Ureter (tissue), 1 donor: ENCODE data around the gene PIP5K1B. TPM values are rescaled to one million over a fixed set of nuclear protein-coding genes. Genes with fewer than 3 reads are reported as not detected.

Experiments used
- DNase-seq: peaks from one replicate; pipeline ENCODE4 v3.0.0-alpha.2; 2020; ENCODE audit warnings: low spot score
- total RNA-seq: library from RNA; stranded (reverse); gene quantifications from one replicate; pipeline ENCODE4 v1.2.4, GENCODE V29; 2023
- donor health status: DM: yes; HTN: yes; CAD: no.

Gene PIP5K1B
- total RNA-seq, 1 donor from 2014 or later: 13.8 TPM

GRCh38 chr9:68905129-68905528 lies 200.1 kb downstream of the PIP5K1B start:
- DNase-seq: no peak

GRCh38 chr9:68907910-68908309 lies 202.9 kb downstream of the PIP5K1B start:
- DNase-seq: no peak

DNA sequence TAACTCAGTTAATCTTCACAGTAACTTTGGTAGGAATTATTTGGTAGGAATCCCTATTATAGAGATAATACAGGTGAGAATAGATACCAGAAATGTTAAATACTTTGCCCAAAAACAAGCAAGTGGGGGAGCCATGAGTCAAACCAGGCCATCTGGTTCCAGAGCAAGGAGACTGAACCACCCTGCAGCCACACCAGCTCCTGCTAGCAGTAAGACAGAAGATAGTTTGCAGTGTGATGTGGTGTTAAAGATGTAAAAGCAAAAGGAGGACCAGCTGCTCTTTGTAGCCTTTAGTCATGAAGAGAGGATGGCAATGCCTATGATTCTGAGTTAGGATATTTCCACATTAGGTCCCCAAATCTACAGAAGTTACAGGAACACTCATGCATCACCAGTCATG lies 207.5 kb downstream of the PIP5K1B start:
- no peak for DNase-seq

GRCh38 chr9:68913054-68913453 lies 208.0 kb downstream of the PIP5K1B start:
- DNase-seq: no peak

DNA sequence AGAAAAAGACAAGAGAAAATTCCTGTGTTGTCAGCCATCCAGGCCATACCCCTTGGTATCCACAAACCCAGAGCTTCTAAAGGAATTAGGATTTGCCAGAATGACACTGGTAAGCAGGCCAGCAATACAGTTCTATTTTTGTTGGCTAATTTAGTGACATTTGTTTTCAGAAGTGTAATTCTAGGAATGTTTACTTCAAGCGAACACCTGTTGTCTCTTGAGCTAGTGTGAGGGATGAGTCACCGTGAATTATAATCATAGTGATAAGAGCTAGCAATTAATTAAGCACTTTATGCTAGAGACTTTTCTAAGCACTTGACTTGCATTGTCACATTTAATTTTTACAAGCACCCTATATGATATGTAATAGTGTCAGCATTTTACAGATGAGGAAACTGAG lies 209.7 kb downstream of the PIP5K1B start:
- DNase-seq: no peak

DNA sequence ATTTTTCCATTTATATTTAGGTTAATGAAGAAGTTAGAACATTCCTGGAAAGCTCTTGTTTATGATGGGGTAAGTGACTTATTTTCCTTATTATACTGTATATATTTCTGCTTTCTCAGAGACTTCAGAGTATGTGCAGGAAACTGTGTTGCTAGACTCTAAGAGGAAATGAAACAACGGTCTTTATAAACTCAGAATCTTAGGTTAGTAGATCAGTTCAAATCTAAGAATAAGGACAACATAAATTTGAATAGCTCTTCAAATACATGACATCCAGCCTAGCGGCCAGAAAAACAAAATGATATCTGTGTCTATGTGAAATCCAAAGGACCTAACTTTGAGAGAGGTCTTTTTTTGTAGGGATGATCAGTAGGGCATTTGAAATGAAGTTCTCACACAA lies 214.6 kb downstream of the PIP5K1B start:
- DNase-seq: no peak

- DNase-seq: no peak
Measured at GRCh38 chr9:68920921-68921320, 215.9 kb downstream of the PIP5K1B start.

DNA sequence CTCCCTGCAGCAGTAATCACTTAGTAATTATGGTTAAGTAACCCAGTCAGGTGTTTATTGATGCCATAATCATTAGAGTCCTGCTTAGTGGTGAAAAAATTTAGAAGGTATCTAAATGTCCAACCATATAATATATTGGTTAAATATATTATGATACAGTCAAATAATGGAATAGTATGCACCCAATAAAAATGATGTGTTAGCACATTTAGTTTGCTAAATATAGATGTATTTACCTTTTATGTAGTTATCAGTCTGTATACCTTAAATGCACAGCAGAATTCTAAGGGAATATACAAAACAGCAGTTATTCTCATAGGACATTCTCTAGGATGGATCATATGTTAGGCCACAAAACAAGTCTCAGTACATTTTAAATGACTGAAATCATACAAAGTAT lies 218.4 kb downstream of the PIP5K1B start:
- DNase-seq: no peak

GRCh38 chr9:68925175-68925574 lies 220.1 kb downstream of the PIP5K1B start:
- no peak for DNase-seq

DNA sequence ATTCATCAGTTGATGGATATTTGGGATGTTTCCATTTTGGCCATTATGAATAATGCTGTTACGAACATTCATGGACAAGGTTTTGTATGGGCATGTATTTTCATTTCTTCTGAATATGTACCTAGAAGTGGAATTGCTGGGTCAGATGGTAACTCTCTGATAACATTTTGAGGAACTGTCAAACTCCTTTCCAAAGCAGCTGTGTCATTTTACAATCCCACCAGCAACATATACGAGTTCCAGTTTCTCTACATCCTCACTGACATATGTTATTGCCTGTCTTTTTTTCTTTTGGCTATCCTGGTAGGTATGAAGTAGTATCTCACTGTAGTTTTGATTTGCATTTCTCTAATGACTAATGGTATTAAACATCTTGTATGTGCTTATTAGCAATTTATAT lies 222.1 kb downstream of the PIP5K1B start:
- DNase-seq: no peak

DNA sequence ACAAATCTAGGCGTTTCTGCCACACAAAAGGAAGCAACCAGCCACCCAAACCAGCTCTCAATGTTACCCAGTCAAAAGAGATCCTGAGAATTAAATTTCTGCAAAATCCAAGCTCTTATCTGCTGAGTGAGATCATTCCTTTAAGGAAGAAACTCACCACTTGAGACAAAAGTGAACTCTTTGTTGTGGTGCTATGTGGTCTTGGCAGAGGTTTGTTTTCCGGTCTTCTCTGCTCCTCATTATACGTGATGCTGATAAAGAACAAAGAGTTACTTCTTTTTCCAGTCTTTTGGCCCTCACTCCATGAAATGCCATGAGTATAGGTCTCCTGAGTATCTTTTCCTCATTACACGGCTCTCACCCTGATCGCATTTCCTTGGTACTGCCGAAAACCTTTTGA lies 226.8 kb downstream of the PIP5K1B start:
- no peak for DNase-seq

- DNase-seq: no peak
Measured at GRCh38 chr9:68932458-68932857, 227.4 kb downstream of the PIP5K1B start.

GRCh38 chr9:68933434-68934328 lies 228.6 kb downstream of the PIP5K1B start:
- no peak for DNase-seq

GRCh38 chr9:68934329-68934644 lies 229.2 kb downstream of the PIP5K1B start:
- no peak for DNase-seq

- no peak for DNase-seq
Measured at GRCh38 chr9:68940573-68940972, 235.5 kb downstream of the PIP5K1B start.

DNA sequence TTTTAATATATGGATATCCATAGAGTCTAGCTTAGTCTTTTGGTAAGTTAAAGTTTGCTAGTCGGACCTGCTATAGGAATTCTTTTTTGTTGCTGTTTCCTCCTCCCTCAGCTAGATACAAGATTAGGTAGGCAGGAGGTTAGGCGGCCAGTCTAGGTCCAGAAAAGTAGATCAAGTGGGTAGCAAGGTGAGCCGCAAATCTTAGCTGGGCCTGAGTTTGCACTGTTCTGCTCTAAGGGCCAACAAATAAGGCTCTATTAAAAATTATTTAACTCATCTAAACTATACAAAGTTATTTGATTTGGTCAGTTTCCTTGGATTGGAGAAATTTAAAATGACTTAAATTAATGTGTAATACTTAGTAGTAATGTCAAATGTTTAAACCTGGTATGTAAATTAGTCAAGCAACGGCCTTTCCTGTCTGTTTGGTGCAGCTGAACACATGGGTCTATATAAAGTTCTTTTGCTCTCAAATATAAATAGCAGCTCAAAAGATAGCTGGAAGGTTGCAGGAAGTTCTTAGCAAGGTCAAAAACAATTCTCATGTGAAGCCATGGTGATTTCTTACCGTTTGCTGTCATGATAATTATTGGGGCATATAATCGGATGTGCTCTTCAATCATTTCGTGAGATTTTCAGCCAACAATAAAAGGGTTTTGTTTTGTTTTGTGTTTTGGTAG lies 236.9 kb downstream of the PIP5K1B start:
- no peak for DNase-seq

DNA sequence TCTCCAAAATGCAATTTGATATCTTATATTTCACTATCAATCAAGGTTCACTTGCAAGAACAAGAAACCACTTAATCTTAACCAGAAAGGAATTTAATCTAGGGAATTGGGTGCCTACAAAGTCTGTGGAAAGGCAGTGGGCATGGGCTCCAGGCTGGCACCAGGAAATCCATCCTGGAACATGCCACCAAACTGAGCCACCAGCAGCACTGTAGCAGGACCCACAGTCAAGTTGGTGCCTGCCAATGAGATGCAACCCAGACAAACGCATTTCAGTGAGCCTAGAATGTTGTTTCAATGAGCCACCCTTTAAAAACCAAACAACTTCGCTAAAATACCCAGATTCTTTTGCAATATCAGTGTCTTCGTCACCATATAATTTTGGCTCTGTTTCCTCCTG lies 237.8 kb downstream of the PIP5K1B start:
- no peak for DNase-seq

DNA sequence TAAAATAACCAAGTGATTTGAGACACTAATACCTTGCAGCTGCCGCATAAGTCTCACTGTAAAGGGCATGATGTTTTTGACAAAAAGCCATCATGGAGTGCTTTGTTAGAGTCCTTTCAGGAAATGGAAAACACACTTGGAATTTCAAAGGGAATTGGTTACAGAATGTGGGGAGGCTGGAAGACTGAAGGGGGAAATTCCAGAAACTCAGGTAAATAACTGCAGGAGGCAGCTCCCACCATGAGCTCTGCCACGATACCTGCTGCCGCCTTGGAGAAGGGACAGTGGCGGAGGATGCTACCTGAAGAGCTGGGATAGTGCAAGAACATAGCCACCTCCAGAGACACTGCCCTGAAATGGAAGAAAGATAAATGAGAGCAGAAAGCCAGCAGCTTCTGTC lies 242.0 kb downstream of the PIP5K1B start:
- no peak for DNase-seq

GRCh38 chr9:68947842-68948569 lies 243.0 kb downstream of the PIP5K1B start:
- DNase-seq: no peak

DNA sequence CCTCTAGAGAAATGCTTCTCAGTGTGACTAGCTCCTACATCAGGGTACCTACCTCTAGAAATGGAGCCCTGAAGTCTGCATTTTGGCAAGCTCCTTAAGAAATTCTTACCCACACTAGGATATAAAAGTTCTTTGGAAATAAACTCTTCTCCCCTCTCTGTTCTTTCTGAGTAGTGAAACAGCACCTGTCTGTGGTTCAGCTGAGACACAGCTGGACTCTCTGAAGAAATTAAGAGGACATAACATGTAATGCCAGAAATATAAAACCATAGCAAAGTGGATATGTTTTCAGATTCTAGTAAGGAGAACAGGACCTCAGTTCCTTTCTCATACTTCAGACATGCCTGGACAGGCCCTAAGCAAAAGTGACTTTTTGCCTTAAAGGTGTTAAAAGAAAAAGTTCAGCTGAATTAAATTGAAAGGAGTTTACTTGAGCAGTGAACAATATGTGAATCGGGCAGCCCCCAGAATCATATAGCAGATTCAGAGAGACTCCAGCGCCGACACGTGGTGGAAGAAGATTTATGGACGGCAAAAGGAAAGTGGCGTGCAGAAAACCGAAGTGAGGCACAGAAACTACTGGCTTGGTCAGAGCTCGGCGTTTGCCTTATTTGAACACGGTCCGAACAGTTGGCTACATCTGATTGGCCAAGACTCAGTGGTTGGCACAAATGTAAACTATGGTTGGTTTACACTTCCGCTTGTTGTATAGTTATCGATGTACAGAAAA lies 244.4 kb downstream of the PIP5K1B start:
- peak; percentile 48 for DNase-seq

GRCh38 chr9:68950188-68950587 lies 245.1 kb downstream of the PIP5K1B start:
- no peak for DNase-seq

GRCh38 chr9:68950689-68951088 lies 245.6 kb downstream of the PIP5K1B start:
- DNase-seq: no peak
